ENCODE results near the gene MRGPRF. TPM values are rescaled to one million over a fixed set of nuclear protein-coding genes. Genes with fewer than 3 reads are reported as not detected.

MRGPRF gene
- total and polyA plus RNA-seq, 2 of the 8 experiments (the other 6 are each of a cell fraction or from before 2014, with no cell fraction given): 7.5 to 11.0 TPM

DNA sequence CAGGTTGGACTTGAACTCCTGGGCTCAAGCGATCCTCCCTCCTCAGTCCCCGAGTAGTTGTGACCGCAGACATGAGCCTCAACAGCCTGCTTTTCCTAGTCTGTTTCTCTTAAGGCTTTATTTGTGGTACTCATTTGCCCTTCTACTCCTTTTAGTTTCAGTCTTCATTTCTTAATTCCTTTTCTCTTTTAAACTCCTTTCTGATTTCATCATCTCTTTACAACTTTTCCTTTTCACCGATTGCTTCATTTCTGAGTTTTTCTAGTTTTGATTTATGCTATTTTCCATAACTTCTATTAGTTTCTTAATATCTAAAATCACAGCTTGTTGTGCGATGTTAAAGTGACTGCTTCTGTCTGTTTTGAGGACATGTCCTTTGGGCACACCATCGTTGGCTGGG, 17.3 kb upstream of the MRGPRF start (continued):
- TF ChIP-seq CBX5 (IDR thresholded peaks at IDR 0.05; ENCODE audit: low read depth, low read length): no peak
- no peak for TF ChIP-seq CBX8 (IDR thresholded peaks at IDR 0.05; ENCODE audit: borderline replicate concordance, low read depth, low read length)
- TF ChIP-seq EZH2 (IDR thresholded peaks at IDR 0.05; ENCODE audit: low read depth, low read length, severe bottlenecking): no peak

Measured in H1 (cell line).